GM21723 (cell line): ENCODE measurements around the gene UEVLD.

Source experiments
- ATAC-seq: cut with Tn5 transposase; IDR thresholded peaks from one replicate; pipeline ENCODE4 v1.9.1; 2021; ENCODE audit warnings: mild to moderate bottlenecking, moderate library complexity; ENCODE audit not compliant: unreplicated experiment

The UEVLD gene

DNA sequence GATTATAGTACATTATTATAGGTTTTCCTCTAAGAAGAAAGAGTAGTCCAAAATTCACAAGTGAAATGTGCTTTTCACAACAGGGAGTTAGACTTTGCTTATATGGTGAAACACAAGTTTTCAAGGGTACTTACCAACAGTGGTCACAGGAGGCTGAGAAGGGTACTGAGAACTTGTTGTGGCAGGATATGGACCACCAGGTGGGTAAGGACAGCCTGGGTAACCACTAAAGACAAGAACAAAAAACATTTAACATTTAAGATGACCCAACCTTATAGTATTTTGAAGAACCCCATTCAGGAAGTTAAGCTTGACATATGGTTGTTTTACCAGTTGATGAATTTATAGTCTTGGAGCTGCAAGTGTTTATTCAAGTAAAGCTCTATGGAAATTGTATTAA is 86.2 kb downstream of the UEVLD start:
- ATAC-seq: no peak

DNA sequence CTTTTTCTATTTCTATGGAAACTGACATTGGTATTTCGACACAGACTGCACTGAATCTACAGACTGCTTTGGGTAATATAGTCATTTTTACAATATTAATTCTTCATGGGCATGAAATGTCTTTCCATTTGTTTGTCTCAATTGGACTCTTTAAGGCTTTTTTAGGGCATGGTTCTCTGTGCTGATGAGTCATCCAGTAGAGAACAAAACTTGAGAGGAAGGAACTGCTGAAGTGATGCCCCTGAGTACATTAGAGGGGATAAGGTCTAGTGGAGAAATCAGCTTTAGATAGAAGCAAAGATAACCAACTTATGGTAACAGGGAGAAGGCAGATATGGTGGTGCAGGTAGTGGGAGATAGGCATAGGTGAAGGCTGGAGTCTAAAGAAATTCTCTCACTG is 86.9 kb downstream of the UEVLD start:
- no peak for ATAC-seq

DNA sequence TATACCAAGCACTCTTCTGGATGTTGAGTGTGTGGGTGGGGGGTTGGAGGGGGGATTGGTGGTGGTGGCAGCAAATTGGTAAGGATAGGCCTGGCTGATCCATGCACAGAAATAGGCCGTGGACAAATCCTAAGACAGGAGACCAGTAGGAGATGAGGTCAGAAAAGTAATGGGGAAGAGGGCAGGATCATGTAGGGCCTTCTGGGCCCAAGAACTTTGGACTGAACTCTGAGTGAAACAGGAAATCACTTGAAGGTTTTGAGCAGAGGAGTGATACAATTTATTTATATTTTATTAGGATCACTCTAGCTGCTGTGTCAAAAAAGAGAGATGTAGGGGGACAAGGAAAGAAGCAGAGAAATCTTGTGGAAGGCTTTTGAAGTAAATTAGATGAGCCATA is 90.5 kb downstream of the UEVLD start:
- no peak for ATAC-seq

DNA sequence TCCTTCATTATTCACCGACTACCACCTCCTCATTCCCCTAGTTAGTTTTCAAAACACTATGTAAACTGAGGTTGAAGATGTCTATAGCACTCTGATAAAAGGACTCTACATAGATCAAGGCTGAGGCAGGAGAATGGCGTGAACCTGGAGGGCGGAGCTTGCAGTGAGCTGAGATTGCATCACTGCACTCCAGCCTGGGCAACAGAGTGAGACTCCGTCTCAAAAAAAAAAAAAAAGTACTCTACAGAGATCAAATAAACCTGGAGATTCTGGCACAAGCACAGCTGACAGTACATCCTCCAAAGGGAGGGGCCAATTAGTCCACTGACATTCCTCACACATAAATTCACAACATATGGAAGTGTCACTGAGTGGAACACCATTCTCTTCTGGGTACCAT is 92.8 kb downstream of the UEVLD start:
- ATAC-seq: no peak

DNA sequence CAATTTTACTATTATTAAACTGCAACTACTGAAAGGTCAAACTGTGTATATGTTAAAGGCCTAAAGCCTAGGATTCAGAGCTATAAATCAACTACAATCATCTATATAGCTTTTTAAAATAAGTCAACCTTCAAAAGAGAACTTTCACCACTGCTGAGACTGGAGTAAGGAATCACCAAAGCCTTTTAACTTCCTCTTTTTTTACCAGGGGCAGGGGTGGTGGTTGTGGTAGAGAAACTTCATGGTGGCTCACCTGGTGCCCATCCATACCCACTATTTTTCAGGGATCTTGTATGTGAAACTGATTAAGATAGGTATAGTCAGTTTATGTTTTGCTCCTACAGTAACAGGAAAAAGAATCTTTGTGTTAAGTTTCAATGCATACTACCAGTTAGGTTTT is 93.3 kb downstream of the UEVLD start:
- ATAC-seq: no peak

DNA sequence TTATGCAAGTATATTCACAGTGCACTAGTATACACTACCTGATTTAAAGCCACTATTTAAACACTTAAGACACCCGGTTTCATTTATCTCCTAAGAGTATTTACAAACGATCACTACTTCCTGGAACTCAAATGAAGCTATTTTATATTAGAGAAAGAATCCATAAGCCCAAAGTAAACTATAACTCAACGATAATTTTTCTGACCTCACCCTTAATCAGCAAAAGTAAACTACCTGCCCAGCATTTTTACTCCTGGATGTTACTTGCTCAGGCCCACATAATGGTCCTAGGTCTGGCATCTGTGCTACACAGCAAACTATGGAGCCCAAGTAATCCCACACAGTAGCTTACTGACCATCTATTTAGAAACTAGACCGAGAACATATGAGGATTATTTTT is 95.2 kb downstream of the UEVLD start:
- no peak for ATAC-seq

DNA sequence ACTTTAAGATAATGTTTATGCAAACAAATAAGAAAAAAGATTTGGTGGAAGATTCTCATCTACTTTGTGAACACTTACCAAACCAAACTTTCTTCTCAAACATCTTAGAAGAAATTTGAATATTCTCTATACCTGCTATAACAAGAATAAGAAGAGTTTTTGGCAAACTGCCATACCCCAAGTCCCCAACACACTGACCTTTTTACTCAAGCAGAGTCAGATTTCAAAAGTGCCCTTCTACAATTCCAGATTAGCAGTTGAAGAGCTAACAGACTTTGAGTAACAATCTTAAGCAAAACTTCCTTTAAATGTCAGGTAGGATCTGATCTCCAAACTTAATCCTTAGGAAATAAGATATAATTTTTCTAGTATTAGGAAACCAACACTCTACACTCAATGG is 95.6 kb downstream of the UEVLD start:
- no peak for ATAC-seq

DNA sequence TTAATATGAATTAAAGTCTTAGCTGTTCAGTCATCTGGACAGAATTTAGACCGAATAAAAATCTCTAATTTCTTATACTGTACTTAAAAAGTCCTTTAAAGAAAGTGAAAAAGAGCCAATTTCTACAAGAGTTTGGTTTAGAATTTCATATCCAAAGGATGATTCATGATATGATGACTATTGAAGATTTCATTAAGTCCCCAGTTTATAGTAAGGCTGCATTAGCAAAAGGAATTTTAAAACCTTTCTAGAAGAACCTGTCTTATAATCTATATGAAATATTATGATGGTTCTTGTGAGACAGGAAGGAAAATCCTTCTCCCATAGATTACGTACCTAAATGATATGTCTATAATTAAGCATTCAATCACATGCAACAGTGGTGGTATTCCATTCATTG is 96.6 kb downstream of the UEVLD start:
- no peak for ATAC-seq

DNA sequence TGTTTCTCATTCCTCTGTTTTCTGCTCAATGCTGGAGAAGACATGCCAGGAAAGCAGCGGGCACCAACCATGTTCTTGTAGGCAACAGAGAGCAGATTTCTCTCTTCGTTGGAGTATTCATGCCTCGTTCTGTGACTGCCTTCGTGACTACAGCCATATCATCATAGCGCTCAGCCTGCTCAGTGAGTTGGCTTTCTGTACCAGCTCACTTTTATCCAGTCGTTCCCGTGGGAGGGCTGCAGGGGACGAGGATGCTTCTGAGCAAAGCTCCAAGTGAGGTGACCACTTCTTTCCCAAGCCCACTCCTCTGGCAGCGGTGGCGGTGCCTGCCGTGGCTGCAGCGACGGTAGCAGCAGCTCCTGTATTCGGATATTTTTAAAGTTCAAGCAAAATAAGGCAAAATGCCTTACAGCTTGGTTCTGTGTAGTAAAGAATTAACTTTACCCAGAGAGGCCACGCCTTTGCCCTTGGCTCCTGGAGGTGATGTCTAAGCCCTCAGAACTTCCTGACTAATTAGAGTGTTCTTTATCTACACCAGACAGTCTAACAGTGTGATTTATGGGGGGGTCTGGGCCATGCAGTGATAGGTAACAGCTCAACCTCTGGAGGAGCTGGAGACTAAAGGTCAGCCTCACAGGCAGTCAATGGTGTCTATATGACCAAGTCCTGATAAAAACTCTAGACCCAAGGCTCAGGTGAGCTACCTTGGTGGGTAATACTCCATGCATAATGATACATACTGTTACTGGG is 97.6 kb downstream of the UEVLD start:
- ATAC-seq: no peak

DNA sequence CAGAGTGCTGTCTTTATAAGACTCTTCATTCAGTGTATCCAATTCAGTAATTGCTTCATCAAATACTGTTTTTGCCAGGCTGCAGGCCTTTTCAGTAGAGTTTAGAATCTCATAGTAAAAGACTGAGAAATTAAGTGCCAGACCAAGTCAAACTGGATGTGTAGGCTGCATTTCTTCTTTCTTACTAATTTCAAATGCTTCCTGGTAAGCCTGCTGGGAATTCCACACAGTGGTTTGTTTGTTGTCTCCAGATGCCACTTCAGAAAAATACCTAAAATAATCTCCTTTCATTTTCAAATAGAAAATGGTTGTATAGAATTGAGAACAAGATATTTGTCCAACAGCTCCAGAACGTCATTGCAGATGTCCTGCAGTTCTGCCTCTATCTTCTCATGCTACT is 98.2 kb downstream of the UEVLD start:
- no peak for ATAC-seq

DNA sequence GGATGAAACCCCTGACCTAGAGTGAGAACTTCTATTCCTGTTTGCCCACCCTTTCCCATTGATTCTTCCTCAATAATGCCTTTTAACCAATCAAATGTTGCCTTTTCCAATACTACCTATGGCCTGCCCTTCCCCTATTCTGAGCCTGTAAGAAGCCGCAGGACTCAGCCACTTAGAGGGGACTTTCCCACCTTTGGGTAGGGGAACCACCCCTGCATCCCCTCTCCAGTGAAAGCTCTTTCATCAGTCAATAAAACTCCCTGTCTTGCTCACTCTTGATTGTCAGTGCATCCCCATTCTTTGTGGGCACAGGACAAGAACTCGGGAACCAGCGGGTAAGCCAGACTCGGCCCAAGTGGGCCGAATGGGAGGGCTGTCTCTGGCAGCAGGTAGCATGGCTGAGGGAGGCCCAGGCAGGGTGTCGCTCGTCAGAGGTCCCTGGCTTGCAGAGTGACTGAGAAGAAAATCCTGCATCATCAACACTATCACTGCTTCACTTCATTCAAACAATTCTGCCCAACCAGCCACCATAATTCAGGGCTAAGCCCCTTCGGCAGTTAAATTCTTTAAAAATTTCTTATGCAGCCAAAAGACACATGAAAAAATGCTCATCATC is 102.5 kb downstream of the UEVLD start:
- ATAC-seq: no peak
